Measurements from ENCODE around the gene FBXW7.

Gene FBXW7

GRCh38 chr4:152436384-152436783 lies 99.5 kb downstream of the FBXW7 start:
- FAIRE-seq (peak; percentile 49), DNase-seq (ENCODE audit: insufficient read length, low spot score) (no peak)

DNA sequence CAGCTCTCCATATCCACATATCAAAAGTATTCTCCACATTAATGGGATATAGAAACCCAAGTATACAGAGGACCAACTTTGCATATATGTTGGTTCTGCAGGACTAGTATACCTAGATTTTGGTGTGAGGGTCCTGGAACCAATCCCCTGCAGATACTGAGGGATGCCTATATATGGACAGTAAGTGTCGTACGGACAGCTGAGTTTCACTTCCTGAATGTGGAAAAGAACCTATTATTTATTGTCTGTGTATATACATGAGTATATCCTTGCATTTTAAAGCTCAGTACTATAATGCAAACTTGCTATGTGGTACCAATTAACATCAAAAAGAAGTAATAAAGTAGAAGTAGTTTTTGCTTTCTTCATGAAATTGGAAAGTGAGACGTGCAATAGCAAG lies 101.9 kb downstream of the FBXW7 start:
- DNase-seq (ENCODE audit: insufficient read length, low spot score) (no peak), FAIRE-seq (peak; percentile 56)

DNA sequence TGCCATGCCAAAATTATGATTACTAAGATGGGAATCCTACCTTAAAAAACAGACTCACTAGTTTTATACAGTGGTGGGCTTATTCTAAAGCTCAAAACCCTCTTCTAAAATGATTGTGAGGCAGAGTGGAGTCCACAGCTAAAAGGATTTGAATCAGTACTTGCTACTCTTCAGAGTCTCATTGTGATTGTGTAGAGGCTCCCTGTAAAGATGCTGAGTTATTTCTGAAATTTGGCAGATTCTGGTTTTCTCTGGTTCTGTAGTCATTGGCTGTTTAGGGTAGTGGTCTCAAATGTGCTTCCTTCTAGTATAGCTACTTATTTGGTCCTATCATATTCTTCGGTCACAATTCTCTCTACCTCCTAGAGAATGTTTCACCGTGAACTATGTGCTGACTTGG lies 104.1 kb downstream of the FBXW7 start:
- FAIRE-seq (peak; percentile 28), DNase-seq (ENCODE audit: insufficient read length, low spot score) (no peak)

DNA sequence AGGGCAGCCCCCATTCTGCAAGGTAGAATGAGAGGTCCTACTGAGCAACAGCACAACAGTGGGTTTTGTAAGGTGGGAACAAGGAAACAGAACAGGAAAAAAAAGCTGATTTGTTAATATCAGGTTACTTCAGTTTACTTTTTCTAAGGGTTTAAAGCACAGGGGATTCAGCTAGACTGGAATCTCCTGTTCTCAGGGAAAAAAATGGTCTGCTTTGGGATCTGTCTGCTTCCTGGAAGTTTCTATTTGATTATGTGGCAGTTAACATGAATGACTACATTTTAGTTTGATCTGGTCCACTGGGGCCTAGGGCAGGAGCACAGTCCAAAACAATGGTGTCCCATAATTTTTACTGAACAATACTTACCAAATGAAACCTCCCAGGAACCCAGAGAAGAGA lies 104.6 kb downstream of the FBXW7 start:
- DNase-seq (ENCODE audit: insufficient read length, low spot score) (no peak), FAIRE-seq (peak; percentile 74)

GRCh38 chr4:152430507-152430906 lies 105.4 kb downstream of the FBXW7 start:
- DNase-seq (ENCODE audit: insufficient read length, low spot score) (no peak), FAIRE-seq (no peak)

DNA sequence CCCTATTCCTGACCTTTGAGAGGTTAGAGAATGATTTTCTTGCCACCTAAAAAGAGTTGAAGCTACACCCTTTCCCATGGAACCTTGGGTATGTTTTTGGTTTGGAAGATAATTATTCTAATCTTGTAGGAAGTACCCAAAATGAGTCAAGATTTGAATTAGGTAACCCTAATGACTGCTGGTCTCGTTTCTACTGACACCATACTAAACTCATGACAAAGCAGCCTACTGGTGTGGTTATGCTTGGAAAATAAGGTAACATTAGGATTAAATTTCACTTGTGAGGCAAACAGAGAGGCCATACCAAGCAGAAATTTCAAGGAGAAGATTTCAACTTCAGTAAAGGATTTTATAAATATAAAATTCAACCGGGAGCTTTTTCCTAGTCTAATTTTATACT lies 107.9 kb downstream of the FBXW7 start:
- peak; percentile 70 for FAIRE-seq
- no peak for DNase-seq (ENCODE audit: insufficient read length, low spot score)

GRCh38 chr4:152424977-152425376 lies 110.9 kb downstream of the FBXW7 start:
- no peak for DNase-seq (ENCODE audit: insufficient read length, low spot score)

DNA sequence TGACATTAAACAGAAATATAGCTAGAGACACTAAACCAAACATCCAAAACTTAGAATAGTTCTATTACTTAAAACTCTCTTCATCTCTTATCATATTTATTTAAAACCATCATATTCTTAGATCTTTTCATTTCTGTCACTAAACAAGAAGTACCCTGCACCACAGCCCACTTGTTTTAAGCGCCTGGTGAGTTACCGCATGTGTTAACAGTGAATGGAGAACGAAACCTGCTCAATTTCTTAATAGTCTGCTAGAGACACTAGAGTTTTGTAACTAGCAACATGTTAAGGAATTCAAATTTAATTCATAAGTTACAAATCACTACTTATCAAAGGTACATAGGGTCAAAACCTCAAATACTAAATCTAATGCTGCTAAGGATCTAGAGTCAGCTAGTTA lies 111.5 kb downstream of the FBXW7 start:
- FAIRE-seq (no peak), DNase-seq (ENCODE audit: insufficient read length, low spot score) (no peak)

More at GRCh38 chr4:152424977-152425376, 110.9 kb downstream of the FBXW7 start:
- no peak for FAIRE-seq

GRCh38 chr4:152422817-152423320 lies 113.0 kb downstream of the FBXW7 start:
- no peak for DNase-seq (ENCODE audit: insufficient read length, low spot score)
- FAIRE-seq, result peak; percentile 62

DNA sequence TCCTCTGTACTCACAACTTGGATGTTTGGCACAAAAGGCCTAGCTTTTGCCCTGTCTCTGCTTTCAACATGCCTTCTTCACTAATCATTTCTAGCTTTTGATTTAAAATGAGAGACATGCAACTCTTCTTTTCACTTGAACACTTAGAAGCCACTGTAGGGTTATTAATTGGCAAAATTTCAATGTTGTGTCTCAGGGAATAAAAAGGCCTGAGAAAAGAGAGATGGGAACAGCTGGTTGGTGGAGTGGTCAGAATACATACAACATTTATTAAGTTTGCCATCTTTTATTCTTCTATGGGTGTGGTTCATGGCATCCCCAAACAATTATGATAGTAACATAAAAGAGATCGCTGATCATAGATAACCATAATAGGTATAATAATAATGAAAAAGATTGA lies 114.3 kb downstream of the FBXW7 start:
- DNase-seq (ENCODE audit: insufficient read length, low spot score) (no peak), FAIRE-seq (no peak)

DNA sequence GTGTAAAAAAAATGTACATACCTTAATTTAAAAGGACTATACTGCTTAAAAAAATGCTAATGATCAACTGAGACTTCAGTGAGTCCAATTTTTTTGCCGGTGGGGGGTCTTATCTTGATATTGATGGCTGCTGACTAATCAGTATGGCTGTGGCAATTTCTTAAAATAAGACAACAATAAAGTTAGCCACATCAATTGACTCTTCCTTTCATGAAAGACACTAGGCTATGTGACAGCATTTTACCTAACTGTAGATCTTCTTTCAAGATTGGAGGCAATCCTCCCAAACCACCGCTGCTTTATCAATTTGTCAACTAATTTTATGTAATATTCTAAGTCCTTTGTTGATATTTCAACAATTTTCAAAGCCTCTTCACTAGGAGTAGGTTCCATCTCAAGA lies 116.1 kb downstream of the FBXW7 start:
- DNase-seq (ENCODE audit: insufficient read length, low spot score) (no peak), FAIRE-seq (no peak)

- no peak for DNase-seq (ENCODE audit: insufficient read length, low spot score)
- no peak for FAIRE-seq
Measured at GRCh38 chr4:152417673-152418072, 118.2 kb downstream of the FBXW7 start.

DNA sequence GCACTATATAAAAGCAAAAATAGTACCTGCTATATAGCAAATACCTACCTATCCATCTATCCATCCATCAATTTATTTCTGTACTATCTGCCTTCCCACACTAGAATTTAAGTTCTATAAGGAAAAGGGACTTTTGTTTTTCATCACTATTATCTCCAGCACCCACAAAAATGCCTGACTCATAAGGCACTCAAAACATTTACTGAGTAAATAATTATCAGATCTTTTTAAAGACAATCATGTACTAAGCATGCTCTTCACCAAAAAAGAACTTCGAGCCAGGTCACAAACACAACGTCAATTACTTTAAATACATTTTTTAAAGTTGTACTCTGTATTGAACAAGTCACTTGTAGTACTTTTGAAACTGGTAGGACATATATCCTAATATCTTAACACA lies 119.9 kb downstream of the FBXW7 start:
- no peak for DNase-seq (ENCODE audit: insufficient read length, low spot score)
- FAIRE-seq, result no peak

GRCh38 chr4:152408514-152409327 lies 127.2 kb downstream of the FBXW7 start:
- no peak for DNase-seq (ENCODE audit: insufficient read length, low spot score)

GRCh38 chr4:152401424-152401823 lies 134.5 kb downstream of the FBXW7 start:
- FAIRE-seq, result no peak

More at GRCh38 chr4:152408514-152409327, 127.2 kb downstream of the FBXW7 start:
- FAIRE-seq, result peak; percentile 83

DNA sequence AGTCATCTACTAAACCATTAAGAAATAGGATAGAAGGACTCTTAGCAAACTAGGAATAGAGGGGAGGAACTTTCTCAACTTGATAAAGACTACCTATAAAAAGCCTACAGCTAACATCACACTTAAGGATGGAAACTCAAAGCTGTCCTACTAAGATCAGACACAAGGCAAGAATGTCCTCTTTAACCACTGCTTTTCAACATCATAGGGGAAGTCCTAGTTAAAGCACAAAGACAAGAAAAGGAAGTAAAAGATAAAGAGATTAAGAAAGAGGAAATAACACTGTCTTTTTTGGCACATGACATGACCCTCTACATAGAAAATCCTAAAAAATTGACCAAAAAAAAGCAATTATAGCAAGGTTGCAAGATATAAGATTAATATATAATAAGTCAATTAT lies 136.6 kb downstream of the FBXW7 start:
- DNase-seq (ENCODE audit: insufficient read length, low spot score) (no peak), FAIRE-seq (peak; percentile 91)

More at GRCh38 chr4:152401424-152401823, 134.5 kb downstream of the FBXW7 start:
- no peak for DNase-seq (ENCODE audit: insufficient read length, low spot score)

DNA sequence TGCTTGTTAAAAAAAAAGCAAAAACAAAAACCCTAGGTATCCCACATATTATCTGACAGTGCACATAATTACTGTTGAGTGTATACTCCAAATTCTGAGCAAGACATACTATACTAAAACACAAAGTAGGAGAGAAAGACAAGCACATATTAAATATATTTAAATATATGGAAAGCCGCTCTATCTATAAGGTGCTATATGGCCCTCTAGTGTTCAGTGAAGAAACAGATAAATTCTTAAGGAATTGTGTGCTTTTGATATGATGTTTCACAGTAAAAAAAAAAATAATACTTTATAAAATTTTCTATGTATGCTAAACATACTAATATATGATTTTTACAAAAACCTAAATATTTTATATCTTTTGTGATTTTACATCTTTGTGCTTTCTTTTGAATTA lies 137.8 kb downstream of the FBXW7 start:
- DNase-seq (ENCODE audit: insufficient read length, low spot score), result no peak
- no peak for FAIRE-seq

DNA sequence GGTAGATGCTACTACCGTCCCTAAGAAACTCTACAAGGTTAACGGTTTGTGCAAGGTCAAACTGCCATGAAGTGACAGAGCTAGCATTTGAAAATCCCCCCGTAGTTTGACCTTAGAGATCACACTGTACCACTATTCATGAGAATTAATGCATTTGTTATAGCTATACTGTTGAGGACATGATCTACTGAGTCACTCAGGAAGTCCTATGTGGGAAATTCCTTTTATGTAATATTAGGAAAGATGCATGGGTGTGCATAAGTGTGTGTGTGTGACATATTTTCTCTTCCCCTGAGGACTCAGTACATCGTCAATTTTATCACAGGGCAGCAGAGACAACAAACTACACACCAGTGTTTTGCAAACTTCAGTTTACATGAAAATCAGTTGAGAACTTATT lies 141.1 kb downstream of the FBXW7 start:
- FAIRE-seq (peak; percentile 70), DNase-seq (ENCODE audit: insufficient read length, low spot score) (no peak)

DNA sequence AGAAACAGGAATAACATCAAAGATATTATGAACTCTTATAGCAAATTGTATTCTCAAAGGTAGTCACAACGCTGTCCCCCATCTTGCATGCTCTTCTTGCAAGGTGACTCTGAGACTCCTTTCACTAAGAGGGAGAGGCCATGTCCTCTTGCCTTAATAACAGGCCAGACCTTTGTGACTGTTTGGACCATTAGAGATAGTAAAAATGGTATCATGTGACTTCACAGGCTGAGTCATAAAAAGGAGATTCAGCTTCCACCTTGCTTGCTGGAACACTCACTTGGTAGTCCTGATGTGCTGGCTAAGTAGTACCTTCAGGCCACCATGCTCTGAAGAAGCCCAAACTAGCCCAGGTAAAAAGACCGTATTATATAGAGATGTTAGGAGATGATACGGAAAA lies 143.8 kb downstream of the FBXW7 start:
- no peak for DNase-seq (ENCODE audit: insufficient read length, low spot score)
- FAIRE-seq, result peak; percentile 42

DNA sequence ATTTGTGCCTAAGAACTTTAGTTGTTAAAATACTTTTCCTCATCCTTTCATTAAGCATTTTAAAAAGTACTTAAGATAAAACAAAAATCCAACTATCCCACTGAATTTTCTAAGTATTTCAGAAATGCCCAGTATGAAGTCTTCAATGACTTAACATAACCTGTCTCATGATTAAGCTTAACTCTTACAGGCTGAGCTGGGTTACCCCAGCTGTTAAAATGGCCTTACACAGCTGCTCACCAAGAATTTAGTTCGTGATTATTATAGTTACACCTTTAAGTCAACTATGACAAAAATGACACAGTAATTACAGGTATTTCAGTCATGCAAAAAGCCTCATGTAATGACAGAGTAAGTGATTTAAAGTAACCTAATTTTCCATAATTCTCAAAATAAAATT lies 145.7 kb downstream of the FBXW7 start:
- DNase-seq (ENCODE audit: insufficient read length, low spot score) (no peak), FAIRE-seq (peak; percentile 40)

DNA sequence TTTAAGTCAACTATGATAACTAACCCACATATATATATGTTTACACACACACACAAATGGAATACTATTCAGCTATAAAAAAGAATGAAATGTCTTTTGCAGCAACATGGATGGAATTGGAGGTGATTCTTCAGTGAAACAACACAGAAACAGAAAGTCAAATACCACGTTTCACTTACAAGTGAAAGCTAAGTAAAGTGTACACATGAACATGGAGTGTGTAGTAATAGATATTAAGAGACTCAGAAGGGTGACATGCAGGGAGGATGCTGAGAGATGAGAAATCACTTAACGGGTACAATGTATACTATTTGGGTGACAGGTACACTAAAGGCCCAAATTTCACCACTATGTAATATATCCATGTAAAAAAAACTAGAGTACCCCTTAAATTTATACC lies 146.5 kb downstream of the FBXW7 start:
- DNase-seq (ENCODE audit: insufficient read length, low spot score) (no peak), FAIRE-seq (no peak)

DNA sequence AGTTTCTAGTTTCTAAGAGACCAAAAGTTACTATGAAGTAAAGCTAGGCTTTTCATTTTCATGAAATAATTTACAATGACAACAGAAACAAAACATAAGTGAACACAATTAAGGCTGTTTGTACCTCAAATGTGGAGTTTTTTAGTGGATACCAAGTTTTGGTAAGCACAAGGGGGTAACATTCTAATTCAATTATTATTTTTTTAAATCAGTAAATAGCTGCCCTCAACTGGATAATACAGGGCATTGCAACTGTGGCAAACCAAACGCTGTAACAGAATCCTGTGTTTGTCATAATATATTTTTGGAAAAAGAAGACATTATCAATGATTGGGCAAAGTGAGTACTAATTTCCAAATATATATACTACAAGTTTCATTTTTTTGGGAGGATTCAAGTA lies 150.3 kb downstream of the FBXW7 start:
- no peak for DNase-seq (ENCODE audit: insufficient read length, low spot score)
- FAIRE-seq, result peak; percentile 79
